HG03025 (cell line): ENCODE data around the gene PMPCA.
A peak's percentile ranks its signal among the peaks of the same experiment; 100 is the strongest.
"Not testable (repeated sequence)": the region's sequence is repeated elsewhere in the genome, so short reads cannot be mapped to it uniquely, and the experiment has no call there.

ENCODE experiments used
- ATAC-seq: cut with Tn5 transposase; IDR thresholded peaks from one replicate; pipeline ENCODE4 v1.9.1; 2021; ENCODE audit warnings: mild to moderate bottlenecking, moderate library complexity; ENCODE audit not compliant: unreplicated experiment, low FRiP score

PMPCA gene

GRCh38 chr9:136392538-136393449, 17.7 kb upstream of the PMPCA start:
- no peak for ATAC-seq

GRCh38 chr9:136393531-136393930, 16.9 kb upstream of the PMPCA start:
- no peak for ATAC-seq

GRCh38 chr9:136394312-136395019, 16.0 kb upstream of the PMPCA start:
- no peak for ATAC-seq

- ATAC-seq = no peak
Measured at GRCh38 chr9:136395020-136395340, 15.5 kb upstream of the PMPCA start.

GRCh38 chr9:136395345-136396218, 14.9 kb upstream of the PMPCA start:
- ATAC-seq = no peak

- no peak for ATAC-seq
Measured at GRCh38 chr9:136396219-136396515, 14.3 kb upstream of the PMPCA start.

- no peak for ATAC-seq
Measured at GRCh38 chr9:136397643-136398042, 12.8 kb upstream of the PMPCA start.

GRCh38 chr9:136398286-136398685, 12.2 kb upstream of the PMPCA start:
- ATAC-seq = no peak

GRCh38 chr9:136399176-136400037, 11.1 kb upstream of the PMPCA start:
- ATAC-seq = peak; percentile 9

- peak; percentile 57 for ATAC-seq
Measured at GRCh38 chr9:136400038-136400834, 10.2 kb upstream of the PMPCA start, which contains the start of gene SNAPC4. Gene SNAPC4 (minus strand): TSS chr9:136400170. CDS start chr9:136398428, 1,742 bp downstream.

GRCh38 chr9:136401173-136401922, 9.1 kb upstream of the PMPCA start:
- ATAC-seq = no peak

GRCh38 chr9:136402067-136402466, 8.4 kb upstream of the PMPCA start:
- no peak for ATAC-seq

- no peak for ATAC-seq
Measured at GRCh38 chr9:136403538-136403914, 6.9 kb upstream of the PMPCA start.

- ATAC-seq = no peak
Measured at GRCh38 chr9:136403915-136404800, 6.3 kb upstream of the PMPCA start.

GRCh38 chr9:136404801-136405136, 5.7 kb upstream of the PMPCA start:
- no peak for ATAC-seq

- no peak for ATAC-seq
Measured at GRCh38 chr9:136405481-136405880, 5.0 kb upstream of the PMPCA start.

GRCh38 chr9:136405904-136406303, 4.6 kb upstream of the PMPCA start:
- not testable (repeated sequence) for ATAC-seq

GRCh38 chr9:136407061-136407460, 3.4 kb upstream of the PMPCA start:
- not testable (repeated sequence) for ATAC-seq
